ENCODE results near the gene C1orf174. TPM values are rescaled to one million over a fixed set of nuclear protein-coding genes. Genes with fewer than 3 reads are reported as not detected.

The C1orf174 gene
- total RNA-seq = 22.1 and 23.6 TPM in 2 replicates
- long read RNA-seq, transcript C1orf174-201 (4 exons, 1,666 nt) = major isoform, 137 of 143 reads
- long read RNA-seq, partial matches to known transcripts = 0 of 143 reads
- long read RNA-seq, other reads (novel, unspliced or antisense) = 6 of 143 reads

DNA sequence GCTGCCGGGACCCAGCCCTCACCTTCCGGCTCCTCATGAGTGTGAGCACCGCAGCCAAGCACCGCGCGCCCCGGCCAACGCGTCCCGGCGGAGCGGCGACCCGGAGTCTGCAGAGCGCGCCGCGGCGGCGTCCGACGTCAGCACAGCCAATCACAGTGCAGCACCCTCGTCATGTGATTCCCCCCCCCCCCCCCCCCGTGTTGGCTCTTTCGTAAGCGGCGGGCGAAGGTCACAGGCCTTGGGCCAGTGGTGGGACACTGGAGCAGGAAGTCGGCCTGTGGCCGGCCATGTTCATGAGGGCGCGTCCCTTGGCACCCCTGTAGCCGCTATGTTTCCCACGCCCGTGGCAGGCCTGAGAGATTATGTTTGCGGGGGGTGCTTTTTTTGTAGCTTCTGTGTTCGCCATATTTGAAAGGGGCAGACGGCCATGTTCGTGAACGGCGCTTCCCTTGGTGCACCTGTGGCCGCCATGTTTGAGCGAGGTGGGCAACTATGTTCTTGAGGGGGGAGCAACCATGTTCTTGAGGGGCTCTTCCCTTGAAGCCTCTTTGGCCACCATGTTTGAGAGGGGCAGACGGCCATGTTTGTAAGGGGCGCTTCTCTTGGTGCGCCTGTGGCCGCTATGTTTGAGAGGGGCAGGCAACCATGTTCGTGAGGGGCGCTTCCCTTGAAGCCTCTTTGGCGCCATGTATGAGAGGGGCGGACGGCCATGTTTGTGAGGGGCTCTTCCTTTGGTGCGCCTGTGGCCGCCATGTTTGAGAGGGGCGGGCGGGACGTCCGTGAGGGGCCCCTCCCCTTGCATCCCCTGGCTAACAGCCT lies at the start of gene C1orf174:
Gene C1orf174 (minus strand): TSS at position 123 of the 819 bp plus-strand sequence. CDS start 86 bp downstream, at position 37.
- peak within 1 kb of the TSS; percentile 96 for H3K27ac Mint-ChIP-seq (ENCODE audit: unreplicated experiment)

DNA sequence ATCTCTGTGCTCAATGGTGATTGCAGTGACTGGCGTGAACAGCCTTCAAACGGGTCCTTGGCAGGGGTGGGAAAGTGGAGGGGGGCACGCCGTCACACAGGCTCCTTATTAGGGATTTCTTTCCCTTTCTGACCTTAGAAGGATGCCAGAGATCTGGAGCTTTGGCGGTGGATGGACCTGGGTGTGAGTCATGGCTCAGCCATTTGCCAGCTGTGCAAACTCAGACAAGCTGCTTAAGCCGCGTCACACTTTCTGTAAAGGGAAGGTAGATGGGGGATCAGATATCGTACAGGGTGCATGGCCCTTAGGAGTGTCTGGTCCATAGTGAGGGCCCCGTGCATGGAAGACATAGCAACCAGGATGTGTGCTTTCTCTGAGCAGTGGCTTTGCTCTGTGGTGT lies 48.3 kb upstream of the C1orf174 start:
- Mint-ChIP-seq H3K4me3 (ENCODE audit: unreplicated experiment) (no peak overlapping the region), H3K9me3 (ENCODE audit: unreplicated experiment) (peaks cover 5% of the 10 kb centered on the region), H3K4me1 (ENCODE audit: unreplicated experiment) (no peaks in the 10 kb centered on the region), H3K27ac (ENCODE audit: unreplicated experiment) (no peak overlapping the region), H3K36me3 (ENCODE audit: unreplicated experiment) (no peaks in the 10 kb centered on the region), H3K27me3 (ENCODE audit: unreplicated experiment) (no peaks in the 10 kb centered on the region)
- TF ChIP-seq, protein P1, sequence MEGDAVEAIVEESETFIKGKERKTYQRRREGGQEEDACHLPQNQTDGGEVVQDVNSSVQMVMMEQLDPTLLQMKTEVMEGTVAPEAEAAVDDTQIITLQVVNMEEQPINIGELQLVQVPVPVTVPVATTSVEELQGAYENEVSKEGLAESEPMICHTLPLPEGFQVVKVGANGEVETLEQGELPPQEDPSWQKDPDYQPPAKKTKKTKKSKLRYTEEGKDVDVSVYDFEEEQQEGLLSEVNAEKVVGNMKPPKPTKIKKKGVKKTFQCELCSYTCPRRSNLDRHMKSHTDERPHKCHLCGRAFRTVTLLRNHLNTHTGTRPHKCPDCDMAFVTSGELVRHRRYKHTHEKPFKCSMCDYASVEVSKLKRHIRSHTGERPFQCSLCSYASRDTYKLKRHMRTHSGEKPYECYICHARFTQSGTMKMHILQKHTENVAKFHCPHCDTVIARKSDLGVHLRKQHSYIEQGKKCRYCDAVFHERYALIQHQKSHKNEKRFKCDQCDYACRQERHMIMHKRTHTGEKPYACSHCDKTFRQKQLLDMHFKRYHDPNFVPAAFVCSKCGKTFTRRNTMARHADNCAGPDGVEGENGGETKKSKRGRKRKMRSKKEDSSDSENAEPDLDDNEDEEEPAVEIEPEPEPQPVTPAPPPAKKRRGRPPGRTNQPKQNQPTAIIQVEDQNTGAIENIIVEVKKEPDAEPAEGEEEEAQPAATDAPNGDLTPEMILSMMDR (IDR thresholded peaks at IDR 0.05) = no peak
- DNase-seq (ENCODE audit: extremely low spot score, unreplicated experiment) = no peak

More for the DNA sequence above, at the start of gene C1orf174:
- peaks cover 6% of the 10 kb centered on the region for H3K36me3 Mint-ChIP-seq (ENCODE audit: unreplicated experiment)
- H3K4me1 Mint-ChIP-seq (ENCODE audit: unreplicated experiment) = peaks cover 24% of the 10 kb centered on the region
- TF ChIP-seq, protein P1 (IDR thresholded peaks at IDR 0.05) = no peak
- DNase-seq (ENCODE audit: extremely low spot score, unreplicated experiment) = peak; percentile 98
- no peaks in the 10 kb centered on the region for H3K27me3 Mint-ChIP-seq (ENCODE audit: unreplicated experiment)
- H3K4me3 Mint-ChIP-seq (ENCODE audit: unreplicated experiment) = peak within 1 kb of the TSS; percentile 87
- H3K9me3 Mint-ChIP-seq (ENCODE audit: unreplicated experiment) = peaks cover 5% of the 10 kb centered on the region

DNA sequence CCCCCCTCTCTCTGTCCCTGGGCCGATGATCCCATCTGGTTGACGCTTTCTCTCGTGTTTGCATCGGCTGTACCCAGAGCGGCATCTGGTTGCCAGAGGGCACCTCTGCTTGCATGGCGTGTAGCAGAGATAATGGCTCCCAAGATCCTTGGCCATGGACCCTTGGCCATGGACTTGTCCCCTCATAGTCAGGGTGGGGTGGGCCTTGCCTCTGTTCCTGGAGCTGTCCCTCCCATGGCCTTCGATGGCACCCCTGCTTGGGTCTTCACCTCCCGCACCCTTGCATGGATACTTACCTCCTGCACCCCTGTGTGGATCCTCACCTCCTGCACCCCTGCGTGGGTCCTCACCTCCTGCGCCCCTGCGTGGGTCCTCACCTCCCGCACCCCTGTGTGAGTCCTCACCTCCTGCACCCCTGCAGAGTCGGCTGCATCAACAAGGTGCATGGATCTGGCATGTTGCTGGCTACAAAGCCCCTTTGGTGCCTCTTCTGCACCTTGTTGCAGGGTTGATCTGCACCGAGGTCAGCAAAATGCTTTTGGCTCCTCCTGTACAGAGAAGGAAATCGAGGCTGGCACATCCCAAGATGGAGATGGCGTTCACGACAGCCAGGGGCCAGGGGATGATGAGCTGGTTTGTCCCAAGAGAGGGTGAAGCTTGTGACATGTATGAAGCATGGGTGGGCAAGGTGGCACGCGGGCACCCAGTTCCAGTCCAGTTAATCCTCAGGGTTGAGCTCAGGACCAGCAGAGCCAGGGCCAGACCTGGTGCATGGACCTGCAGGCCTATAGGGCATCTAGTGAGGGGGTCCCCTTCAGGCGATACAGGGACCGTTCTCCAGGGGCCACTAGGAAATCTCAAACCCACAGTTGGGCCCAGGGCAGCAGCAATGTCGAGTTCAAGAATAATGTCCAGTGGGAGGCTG lies 46.1 kb upstream of the C1orf174 start:
- TF ChIP-seq, protein P1 (IDR thresholded peaks at IDR 0.05) = no peak
- no peak for DNase-seq (ENCODE audit: extremely low spot score, unreplicated experiment)
- Mint-ChIP-seq H3K4me3 (ENCODE audit: unreplicated experiment) (no peak overlapping the region), H3K36me3 (ENCODE audit: unreplicated experiment) (no peaks in the 10 kb centered on the region), H3K27me3 (ENCODE audit: unreplicated experiment) (no peaks in the 10 kb centered on the region), H3K4me1 (ENCODE audit: unreplicated experiment) (no peaks in the 10 kb centered on the region), H3K27ac (ENCODE audit: unreplicated experiment) (no peak overlapping the region), H3K9me3 (ENCODE audit: unreplicated experiment) (peaks cover 5% of the 10 kb centered on the region)

DNA sequence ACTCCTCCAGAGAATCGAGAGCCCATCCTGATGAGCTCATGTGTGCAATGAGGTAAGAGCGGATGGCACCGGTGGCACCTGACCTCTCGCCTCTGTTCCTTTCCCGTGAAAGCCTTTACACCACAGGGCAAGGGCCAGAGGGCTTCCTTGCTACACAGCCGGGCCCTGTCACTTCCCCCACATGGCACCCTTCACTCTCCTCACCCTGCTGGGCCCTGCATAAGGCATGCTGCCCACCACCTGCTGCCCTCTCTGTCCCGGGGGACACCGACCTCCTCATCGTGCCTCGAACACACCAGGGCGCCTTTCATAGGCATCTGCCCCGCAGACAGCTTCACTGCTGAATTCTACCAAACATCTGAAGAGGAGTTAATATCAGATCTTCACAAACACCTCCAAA lies 45.1 kb upstream of the C1orf174 start:
- H3K9me3 Mint-ChIP-seq (ENCODE audit: unreplicated experiment) = peaks cover 3% of the 10 kb centered on the region
- no peak for DNase-seq (ENCODE audit: extremely low spot score, unreplicated experiment)
- no peaks in the 10 kb centered on the region for H3K27me3 Mint-ChIP-seq (ENCODE audit: unreplicated experiment)
- no peak overlapping the region for H3K27ac Mint-ChIP-seq (ENCODE audit: unreplicated experiment)
- TF ChIP-seq, protein P1 (IDR thresholded peaks at IDR 0.05) = no peak
- H3K4me1 Mint-ChIP-seq (ENCODE audit: unreplicated experiment) = no peaks in the 10 kb centered on the region
- H3K4me3 Mint-ChIP-seq (ENCODE audit: unreplicated experiment) = no peak overlapping the region
- no peaks in the 10 kb centered on the region for H3K36me3 Mint-ChIP-seq (ENCODE audit: unreplicated experiment)
